HepG2 (cell line): ENCODE data around the gene FAM110A. TPM values are rescaled to one million over a fixed set of nuclear protein-coding genes. Genes with fewer than 3 reads are reported as not detected.

ENCODE experiments used
- ARID4A ChIP-seq: sonication (generic); formaldehyde crosslinking; IDR thresholded peaks from 2 replicates; pipeline ENCODE4 v1.5.0; 2020; ENCODE audit warnings: mild to moderate bottlenecking, missing genetic modification reagents, borderline replicate concordance
- ARID5B ChIP-seq: IDR thresholded peaks from 2 replicates; pipeline ENCODE4 v1.4.0; 2020; ENCODE audit warnings: mild to moderate bottlenecking, missing genetic modification reagents
- CREBL2 ChIP-seq: sonication (generic); formaldehyde crosslinking; IDR thresholded peaks from 2 replicates; pipeline ENCODE4 v1.8.1; 2023; ENCODE audit warnings: missing genetic modification reagents, mild to moderate bottlenecking, borderline replicate concordance
- HOXA7 ChIP-seq: sonication (generic); formaldehyde crosslinking; IDR thresholded peaks from 2 replicates; pipeline ENCODE4 v1.8.1; 2022; ENCODE audit warnings: mild to moderate bottlenecking, missing genetic modification reagents, moderate library complexity
- MAFK ChIP-seq, 2 experiments: IDR thresholded peaks in 1 of 2; conservative IDR thresholded peaks in 1 of 2; 2 replicates each; pipeline ENCODE4 v1.6.1; 2011; ENCODE audit warnings: improper control_type of control experiment in 2 of 2, low read length in 2 of 2
- MEIS2 ChIP-seq: sonication (generic); formaldehyde crosslinking; IDR thresholded peaks from 2 replicates; pipeline ENCODE4 v1.9.0; 2021; ENCODE audit warnings: mild to moderate bottlenecking, missing genetic modification reagents
- MXI1 ChIP-seq: IDR thresholded peaks from 3 replicates; pipeline ENCODE4 v1.6.1; 2012; ENCODE audit warnings: low read depth, low read length, inconsistent platforms, borderline replicate concordance
- PPARG ChIP-seq: conservative IDR thresholded peaks from 2 replicates; pipeline ENCODE4 v1.6.1; 2016; ENCODE audit warnings: missing biosample characterization, missing genetic modification reagents
- SIX1 ChIP-seq: sonication (generic); formaldehyde crosslinking; IDR thresholded peaks from 2 replicates; pipeline ENCODE4 v1.4.0; 2020; ENCODE audit warnings: missing genetic modification reagents, borderline replicate concordance
- SNAPC5 ChIP-seq: sonication (generic); formaldehyde crosslinking; IDR thresholded peaks from 2 replicates; pipeline ENCODE4 v1.8.1; 2023; ENCODE audit warnings: mild to moderate bottlenecking, missing genetic modification reagents, borderline replicate concordance
- TCF12 ChIP-seq, 2 experiments: fragments of 450-650 bp in 1 of 2; sonication (generic) in 1 of 2; formaldehyde crosslinking in 1 of 2; IDR thresholded peaks; 2 replicates each; pipeline versions ENCODE4 v1.6.1 to v1.8.0; 2017 to 2022; ENCODE audit warnings: antibody characterized with exemption in 1 of 2, mild to moderate bottlenecking in 1 of 2, missing genetic modification reagents in 1 of 2, moderate library complexity in 1 of 2
- ZNF276 ChIP-seq: sonication (generic); formaldehyde crosslinking; IDR thresholded peaks from 2 replicates; pipeline ENCODE4 v1.4.0; 2020; ENCODE audit warnings: mild to moderate bottlenecking, low read depth, missing genetic modification reagents
- ZNF580 ChIP-seq: IDR thresholded peaks from 2 replicates; pipeline ENCODE4 v1.6.1; 2016; ENCODE audit warnings: low read depth, borderline replicate concordance
- ZNF644 ChIP-seq: IDR thresholded peaks from 2 replicates; pipeline ENCODE4 v1.6.1; 2016; ENCODE audit warnings: low read depth
- ZNF652 ChIP-seq: IDR thresholded peaks from 2 replicates; pipeline ENCODE4 v1.6.1; 2016; ENCODE audit warnings: low read depth, borderline replicate concordance
- ZNF782 ChIP-seq: sonication (generic); formaldehyde crosslinking; IDR thresholded peaks from 2 replicates; pipeline ENCODE4 v1.4.0; 2020; ENCODE audit warnings: missing genetic modification reagents, mild to moderate bottlenecking, borderline replicate concordance
- polyA plus RNA-seq, 8 experiments: library from polyadenylated mRNA; depleted of rRNA in 3 of 8; stranded (reverse) in 7 of 8; unstranded in 1 of 8; fragments of >200 nt; fragmentation: Illumina TruSeq in 4 of 8; extraction: Trizol in 4 of 8; gene quantifications; 2 replicates each; pipeline versions ENCODE4 v1.2.1 to v1.2.3, GENCODE V29; 2011 to 2016; ENCODE audit warnings: low read depth in 4 of 8, missing spikeins in 1 of 8, mixed read lengths in 1 of 8; ENCODE audit not compliant: insufficient read depth in 1 of 8
- total RNA-seq, 5 experiments: library from RNA; depleted of rRNA; stranded (reverse); fragments of >200 nt; fragmentation: Illumina TruSeq; extraction: Trizol; gene quantifications; 2 replicates each; pipeline ENCODE4 v1.2.3, GENCODE V29; 2016; ENCODE audit warnings: low read depth in 1 of 5

The FAM110A gene
- total and polyA plus RNA-seq, 2 of the 13 experiments (the other 11 are each of a cell fraction or from before 2014, with no cell fraction given) = 1.9 TPM

- TF ChIP-seq ARID5B (CRISPR knock-in tag) = peak; percentile 22; the same call in 1 of the 2 replicates
- TF ChIP-seq MAFK (conservative IDR thresholded peaks at IDR 0.05 in 1 of 2, IDR thresholded peaks at IDR 0.05 in 1 of 2; ENCODE audit: low read length in 2 of 2) = no peak
- TF ChIP-seq TCF12 (IDR thresholded peaks at IDR 0.05) = no peak
- TF ChIP-seq TCF12 (CRISPR knock-in tag; IDR thresholded peaks at IDR 0.05) = no peak
- no peak for TF ChIP-seq MXI1
- 0 out of 2 replicates have a peak, but pooled peaks have one; percentile 23 for TF ChIP-seq ZNF644 (CRISPR knock-in tag)
- TF ChIP-seq HOXA7 (CRISPR knock-in tag) = no peak
- no peak for TF ChIP-seq ZNF652 (CRISPR knock-in tag)
- peak; percentile 86 for TF ChIP-seq MEIS2 (CRISPR knock-in tag)
- no peak for TF ChIP-seq ARID4A (CRISPR knock-in tag)
- TF ChIP-seq ZNF782 (CRISPR knock-in tag) = no peak
- TF ChIP-seq CREBL2 (CRISPR knock-in tag) = no peak
- TF ChIP-seq SNAPC5 (CRISPR knock-in tag) = no peak
- peak; percentile 43; the same call in 1 of the 2 replicates for TF ChIP-seq ZNF580 (CRISPR knock-in tag)
- TF ChIP-seq SIX1 (CRISPR knock-in tag) = no peak
- no peak for TF ChIP-seq ZNF276
- TF ChIP-seq PPARG (CRISPR knock-in tag) = 0 out of 2 replicates have a peak, but pooled peaks have one; percentile 19
These were observed 45.2 kb downstream of the FAM110A start (continued) for GRCh38 chr20:878511-879307.
